Glomerular visceral epithelial cell (primary cell): Measurements from ENCODE around the gene P4HB.
A peak's percentile ranks its signal among the peaks of the same experiment; 100 is the strongest.

Experiments
- DNase-seq: peaks from one replicate; pipeline ENCODE4 v3.0.0-alpha.2; 2016; ENCODE audit errors: extremely low spot score

Gene P4HB

DNA sequence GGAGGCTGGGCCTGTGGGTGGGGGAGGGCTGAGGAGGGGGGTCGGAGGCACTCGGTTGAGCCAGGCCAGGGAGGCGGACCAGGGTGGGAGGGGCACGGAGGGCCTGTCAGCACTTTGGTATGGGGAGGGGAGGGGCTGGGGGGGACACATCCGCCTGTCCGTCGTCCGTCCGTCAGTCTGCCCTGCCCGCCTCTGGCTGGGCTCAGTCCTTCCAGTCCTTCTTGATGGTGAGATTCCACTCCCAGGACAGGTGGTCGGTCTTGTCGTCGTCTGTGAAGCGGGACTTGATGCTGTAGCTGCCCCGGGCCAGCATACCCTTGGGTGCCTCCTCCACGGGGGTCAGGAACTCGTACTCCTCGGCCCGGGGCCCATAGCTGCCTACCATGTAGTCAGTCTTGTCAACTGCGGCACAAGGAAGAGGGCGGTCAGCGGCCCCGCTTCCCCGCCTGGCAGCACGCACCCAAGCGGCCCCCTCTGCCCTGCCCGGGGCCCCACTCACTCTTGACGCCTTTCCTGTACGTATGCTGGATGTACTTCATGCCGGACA lies 8.4 kb upstream of the P4HB start:
- DNase-seq, result peak; percentile 94

DNA sequence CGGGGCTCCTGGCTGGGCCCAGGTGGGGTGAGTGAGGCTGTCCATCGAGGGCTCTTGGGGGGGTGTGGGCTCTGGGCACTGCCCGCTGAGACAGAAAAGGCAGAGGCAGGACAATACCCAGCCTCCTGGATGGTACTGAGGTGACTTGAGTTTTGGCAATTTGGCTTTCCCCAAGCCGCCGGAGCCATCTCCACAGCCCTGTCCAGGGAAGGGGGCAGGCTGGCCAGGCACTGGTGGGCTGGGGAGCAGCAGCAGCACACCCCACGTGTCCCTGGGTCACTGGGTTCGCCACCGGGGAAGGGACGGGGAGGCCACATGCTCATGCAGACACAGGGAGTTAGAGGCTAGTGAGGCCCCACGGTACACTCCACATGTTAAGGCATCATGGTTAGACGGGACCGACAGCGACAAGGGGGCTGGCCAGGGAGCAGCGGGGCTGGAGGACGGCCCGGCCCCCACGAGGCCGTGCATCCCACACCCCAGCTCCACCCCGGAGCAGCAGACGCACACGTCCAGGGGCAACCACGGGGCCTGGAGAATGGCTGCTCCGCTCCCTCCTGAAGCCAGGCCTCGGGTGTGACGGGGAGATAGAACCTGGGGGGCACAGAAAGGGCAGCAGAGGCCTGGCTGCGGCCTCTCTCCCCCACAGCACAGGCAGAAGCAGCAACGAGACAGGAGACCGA lies 7.8 kb upstream of the P4HB start:
- no peak for DNase-seq

DNA sequence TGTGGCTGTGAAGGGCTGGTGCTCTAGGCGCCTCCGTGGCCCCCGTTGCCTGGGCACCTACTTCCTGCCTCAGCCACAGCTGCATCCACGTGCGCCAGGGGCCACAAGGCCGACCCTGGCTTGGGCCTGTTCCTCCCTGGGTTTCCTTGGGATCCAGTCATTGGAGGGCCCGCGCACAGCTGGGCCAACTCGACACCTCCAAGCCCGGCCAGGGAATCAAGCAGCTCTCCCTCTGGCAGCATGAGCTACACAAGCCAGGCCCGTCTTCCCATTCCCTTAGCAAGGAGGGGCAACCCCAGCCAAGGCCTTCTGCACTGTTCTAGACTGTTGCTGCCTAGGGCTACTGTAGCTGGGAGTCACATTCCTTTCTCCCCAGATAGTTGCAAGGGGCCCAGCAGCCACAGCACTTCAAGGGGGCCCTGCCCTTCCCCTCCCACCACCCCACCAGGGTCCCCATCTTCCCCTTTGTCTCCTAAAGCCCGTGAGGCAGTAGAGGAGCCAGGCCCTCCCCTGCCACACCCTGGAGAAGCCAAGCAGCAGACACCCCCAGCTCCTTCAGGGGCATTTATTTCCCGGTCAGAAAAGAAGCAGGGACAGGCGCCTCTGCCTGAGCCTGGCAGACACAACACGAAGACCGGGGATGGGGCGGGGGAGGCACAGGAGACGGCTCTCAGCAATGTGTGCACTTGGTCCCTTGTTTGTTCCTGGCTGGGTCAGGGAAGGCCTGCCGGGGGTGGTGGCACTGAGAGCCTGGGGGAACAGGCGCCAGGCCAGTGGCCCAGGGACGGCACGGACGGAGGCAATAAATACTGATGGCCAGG lies 7.0 kb upstream of the P4HB start:
- peak; percentile 39 for DNase-seq

DNA sequence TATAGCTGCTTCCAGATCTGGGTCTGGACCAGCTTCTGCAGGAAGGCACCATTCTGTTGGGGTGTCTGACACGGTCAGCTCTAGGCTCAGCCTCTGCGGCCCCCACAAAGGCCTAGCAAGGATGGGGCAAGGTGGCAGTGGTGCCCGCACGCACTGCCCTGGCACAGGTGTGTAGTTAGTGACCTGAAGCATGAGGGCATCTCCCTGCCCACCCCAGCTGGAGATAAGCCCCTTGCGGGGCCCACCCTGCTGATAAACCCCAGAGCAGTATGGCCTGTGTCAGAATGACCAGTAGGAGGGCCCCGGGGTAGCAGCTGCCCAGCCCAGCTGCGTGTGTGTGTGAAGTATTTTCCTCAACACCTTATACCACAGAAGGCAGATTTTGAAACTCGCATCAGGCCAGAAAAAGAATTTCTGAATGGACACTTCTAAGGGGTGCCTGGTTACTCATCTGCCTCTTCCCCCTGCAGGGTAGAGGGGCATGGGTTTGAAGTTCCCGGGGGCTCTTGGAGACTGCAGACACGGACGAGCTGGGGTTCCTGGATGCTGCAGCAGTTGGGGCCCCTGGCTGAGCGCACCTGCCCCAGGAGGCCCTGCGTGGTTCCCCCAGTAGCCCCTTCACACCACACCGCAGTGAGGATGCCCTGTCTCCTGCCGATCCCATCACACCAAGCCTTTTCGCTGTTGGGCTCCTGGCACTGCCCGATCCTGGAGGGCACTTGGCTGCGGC lies 6.3 kb upstream of the P4HB start:
- DNase-seq, result no peak

DNA sequence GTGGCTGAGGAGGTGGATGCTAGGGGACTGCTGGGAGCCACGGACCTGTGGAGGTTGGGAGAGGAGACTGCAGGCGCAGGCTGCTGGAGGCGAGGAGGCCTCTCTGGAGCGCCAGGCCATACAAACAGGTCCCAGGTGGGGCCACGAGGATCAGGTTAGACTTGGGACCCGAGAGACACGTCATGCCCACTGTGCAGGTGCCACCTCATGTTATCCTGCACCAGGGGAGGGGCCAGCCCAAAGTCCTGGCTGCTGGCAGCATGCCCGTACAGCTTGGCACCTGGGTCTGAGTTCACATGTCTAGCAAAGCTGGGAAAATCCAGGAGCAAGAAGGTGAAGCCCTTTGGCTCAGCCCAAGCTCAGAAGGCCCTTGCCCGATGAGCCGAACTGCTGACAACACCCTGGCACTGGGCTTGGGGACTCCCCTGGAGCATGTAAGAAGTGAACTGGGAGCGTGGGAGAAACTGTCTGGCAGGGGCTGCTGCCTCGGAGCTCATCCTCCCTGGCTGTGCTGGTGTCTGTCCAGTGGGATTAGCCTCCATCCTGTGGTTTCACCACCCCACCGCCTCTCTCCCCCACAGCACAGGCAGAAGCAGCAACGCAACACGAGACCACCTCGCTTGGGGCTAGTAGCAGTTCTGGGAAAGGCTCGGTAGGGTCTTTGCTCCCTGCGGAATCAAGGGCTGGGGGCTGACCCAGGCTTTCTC lies 5.6 kb upstream of the P4HB start:
- peak; percentile 64 for DNase-seq

DNA sequence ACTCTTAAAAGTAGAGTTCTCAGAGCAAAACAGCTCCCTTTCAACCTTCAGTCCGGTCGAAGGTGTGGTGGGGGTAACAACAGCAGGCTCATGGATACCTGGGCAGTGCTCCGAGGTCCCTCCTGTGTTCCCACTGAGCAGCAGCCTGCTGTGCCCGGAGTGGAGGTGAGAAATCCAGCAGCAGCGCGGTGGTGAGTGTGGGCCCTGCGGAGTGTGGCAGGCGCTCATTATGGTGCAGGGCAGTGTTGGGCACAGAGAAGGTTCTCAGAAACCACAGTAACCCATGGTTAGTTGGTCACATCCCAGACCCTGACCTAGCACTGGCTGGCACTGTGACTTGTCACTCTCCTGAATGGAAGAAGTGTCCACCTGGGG lies 5.0 kb upstream of the P4HB start:
- no peak for DNase-seq

DNA sequence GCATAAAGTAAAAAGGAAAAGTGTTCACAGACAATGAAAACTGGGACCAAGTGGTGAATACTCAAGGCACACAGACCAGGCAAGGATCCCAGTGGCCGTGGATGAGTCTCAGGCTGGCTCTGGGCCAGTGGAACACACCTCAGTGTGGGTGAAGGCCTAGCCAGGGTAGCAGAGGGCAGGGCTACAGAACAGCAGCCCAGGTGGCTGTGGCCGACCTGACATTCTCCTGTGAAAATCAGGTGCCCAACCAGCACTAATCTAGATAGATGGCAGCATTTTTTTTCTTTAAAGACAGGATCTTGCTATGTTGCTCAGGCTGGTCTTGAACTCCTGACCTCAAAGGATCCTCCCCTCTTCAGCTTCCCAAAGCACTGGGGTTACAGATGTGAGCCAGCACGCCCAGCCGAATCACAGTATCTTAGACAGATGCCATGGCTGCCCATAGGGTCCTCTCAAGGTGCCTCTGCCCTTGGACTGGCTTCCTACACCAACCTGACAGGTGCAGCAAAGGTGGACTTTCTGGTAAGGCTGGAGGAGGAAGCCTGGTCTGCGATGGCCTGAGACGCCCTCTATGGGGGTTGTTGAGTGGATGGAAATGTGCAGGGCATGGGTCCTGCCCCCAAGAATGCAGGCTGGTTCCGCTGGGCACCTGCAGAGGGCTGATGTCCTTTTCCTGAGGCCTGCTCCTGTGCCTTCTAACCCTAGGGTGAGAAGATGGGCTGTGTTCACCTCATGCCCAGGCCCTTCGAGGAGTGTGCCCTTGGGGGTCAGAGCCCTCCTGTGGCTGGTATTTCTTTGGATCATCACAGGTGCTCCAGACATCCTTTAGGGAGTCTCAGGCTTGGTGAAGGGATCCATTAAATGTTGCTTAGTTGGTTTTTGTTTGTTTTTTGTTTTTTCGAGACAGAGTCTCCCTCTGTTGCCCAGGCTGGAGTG lies 3.8 kb upstream of the P4HB start:
- no peak for DNase-seq

DNA sequence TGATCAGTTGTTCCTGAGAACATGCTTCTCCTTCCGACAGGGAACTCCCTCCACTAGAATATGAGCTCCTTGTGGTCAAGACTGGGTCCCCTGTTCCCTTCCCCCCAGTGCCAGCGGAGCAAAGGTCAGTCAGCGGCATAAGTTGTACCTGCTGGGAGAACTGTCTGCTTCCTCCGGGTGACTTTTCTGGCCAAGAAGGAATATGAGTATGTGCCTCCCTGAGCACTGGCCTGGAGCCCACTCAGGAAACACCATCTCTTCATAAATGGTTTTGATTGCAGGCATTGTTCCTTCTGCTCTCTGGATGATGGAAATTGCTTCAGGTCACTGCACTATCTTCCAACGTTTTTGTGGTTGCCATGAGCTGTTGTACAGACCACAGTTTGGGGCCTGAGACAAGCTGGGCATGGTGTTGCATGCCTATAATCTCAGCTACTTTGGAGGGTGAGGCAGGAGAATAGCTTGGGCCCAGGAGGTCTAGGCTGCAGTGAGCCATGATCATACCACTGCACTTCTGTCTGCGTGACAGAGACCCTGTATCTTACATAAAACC lies 2.9 kb upstream of the P4HB start:
- no peak for DNase-seq

DNA sequence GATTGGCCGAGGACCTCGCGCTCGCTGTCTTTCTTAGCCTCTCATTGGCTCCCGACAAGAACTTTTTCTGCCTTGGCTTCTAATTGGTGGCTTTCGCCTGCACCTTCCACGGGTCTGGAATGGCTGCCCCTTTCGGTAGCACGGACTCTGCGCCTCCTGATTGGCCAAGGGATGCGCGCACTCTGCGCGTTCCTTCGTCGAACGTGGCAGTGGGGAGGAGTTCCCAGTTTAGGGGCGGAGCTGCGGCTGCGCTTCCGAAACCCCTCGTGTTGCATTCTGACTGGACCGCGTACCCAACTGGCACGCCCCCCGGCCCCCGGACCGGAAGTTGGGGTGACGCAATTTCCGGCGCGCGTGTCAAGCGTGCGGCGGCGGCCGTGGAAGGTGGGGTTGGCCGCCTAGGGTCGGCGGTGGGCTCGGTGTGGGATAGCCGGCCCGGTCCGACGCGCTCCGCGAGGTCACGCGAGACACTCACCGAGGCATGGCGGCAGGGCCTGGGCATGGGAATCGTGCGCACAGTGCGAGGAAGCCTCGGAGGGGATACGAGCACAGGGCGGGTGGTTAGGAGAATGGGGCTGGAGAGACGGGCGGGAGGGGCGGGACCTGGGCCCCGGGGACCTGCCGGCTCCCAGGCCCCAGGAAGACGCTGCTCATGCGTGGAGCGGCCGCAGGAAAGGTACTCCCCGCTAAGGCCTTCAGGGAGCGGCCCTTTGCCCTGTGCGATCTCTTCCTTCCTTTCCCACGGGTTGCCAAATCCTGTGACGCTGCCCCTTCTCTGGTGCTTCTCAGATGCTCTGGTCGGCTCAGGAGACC lies 627 bp upstream of the P4HB start:
- DNase-seq, result peak; percentile 100

DNA sequence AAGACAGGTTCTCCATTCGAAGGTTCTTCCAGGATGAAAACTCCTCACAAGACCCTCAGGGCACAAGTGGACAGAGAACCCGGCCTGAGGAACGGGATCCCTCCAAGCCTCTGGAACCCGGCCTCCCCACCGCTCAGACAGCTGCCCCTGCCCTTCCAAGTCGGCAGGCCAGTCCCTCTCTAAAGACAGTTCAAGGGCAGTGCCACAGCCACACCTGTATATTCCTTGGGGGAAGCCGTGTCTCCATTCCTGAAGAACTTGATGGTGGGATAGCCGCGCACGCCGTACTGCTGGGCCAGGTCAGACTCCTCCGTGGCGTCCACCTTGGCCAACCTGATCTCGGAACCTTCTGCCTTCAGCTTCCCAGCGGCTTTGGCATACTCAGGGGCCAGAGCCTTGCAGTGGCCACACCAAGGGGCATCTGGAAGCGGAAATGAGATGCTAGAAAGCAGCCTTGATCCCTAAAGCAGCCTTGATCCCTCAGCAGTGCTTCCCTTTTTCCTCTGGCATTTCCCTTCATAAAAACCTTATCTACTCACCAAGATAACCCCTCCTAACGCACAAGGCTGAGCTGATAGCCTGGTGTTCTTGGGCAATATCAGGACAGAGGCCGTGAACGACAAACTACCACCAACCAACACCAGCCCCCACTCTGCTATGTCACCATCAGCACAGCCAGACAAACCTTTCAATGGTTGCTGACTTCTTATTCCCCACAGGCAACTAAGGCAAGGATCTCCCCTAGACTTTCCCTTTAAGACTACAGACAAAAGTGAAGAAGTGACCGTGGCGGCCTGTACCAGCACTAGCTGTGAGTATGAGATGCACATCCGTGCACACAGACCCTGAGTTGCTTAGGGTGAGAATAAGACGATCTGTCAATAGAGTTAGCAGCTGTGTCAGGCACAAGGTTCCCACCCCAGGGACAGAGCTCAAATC lies 1.1 kb downstream of the P4HB start:
- DNase-seq, result no peak

DNA sequence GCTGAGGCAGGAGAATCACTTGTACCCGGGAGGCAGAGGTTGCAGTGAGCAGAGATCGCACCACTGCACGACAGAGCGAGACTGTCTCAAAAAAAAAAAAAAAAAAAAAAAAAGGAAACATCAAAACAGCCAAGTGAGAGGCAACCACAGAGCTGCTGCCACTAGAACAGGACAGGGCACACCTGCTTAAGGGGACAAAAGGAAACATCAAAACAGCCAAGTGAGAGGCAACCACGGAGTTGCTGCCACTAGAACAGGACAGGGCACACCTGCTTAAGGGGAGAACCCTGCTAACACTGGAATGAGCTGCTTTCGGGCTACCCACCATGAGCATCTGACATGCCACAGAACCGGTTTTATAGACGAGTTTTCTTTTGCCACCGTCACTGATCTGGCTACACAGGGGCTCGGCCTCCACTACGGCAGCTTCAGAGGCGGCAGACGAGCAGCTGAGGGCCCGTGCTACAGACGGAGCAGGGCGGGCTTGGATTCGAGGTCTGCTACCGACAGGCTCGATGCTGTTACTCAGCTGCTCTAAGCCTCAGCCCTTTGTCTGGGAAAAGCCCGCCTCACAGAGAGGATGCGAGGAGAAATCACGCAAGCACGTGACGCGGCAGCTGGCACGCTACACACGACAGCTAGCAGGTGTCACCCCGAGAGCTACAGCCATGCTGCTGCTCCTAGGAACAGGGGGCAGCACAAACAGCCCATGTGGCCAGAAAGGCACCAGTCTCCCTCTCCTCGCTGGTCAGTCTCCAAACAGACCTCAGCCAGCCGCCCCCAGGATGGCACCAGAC lies 2.0 kb downstream of the P4HB start:
- no peak for DNase-seq

DNA sequence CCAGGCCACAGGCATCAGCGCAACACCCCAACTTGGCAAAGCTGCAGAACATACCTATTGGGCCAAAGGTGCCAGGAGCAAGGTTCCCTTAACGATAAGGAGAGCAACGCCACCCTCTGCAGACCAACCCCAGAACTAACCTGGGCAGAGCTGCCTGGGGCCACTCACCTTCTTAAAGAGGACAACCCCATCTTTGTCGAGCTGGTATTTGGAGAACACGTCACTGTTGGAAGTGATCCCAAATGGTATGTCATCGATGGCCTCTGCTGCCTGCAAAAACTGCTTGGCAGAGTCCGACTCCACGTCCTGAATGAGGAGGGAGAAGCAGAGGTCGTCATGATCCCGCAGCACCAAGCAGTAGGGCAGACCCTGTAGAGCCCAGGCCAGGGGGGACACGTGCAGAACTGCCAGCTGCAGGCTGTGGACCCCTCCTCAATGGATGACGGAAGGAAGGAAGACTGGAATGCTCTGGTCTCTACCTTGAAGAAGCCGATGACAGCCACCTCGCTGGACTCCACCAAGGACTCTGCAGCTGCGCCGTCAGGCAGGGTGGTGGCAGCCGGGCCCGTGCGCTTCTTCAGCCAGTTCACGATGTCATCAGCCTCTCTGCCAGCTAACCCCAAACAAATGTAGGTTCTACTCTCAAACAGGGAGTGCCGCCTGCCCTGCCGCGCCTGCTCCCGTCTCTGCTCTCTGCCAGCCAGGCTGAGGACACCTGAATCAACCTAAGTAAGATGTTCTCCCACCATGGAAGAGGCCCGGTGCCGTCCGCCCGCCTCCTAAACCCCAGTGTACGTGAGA lies 5.2 kb downstream of the P4HB start:
- no peak for DNase-seq

DNA sequence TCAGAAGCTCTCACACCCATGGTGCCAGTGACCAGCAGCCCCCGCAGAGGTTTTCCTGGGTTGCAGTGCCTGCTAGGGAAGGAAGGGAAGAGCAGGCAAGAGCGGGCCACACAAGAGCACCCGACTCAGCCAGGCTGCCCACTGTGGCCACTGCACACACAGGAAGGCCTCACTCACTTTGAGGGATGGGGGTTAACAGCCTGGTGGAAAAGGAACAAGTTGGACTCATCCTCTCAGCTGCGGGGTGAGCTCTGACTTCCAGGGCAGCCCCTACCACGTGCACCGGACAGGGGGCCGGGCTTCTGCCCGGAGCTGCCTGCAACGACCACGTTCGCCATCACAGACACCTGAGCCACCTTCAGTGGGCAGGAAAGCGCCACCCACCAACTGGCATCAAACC lies 8.1 kb downstream of the P4HB start:
- DNase-seq, result no peak

DNA sequence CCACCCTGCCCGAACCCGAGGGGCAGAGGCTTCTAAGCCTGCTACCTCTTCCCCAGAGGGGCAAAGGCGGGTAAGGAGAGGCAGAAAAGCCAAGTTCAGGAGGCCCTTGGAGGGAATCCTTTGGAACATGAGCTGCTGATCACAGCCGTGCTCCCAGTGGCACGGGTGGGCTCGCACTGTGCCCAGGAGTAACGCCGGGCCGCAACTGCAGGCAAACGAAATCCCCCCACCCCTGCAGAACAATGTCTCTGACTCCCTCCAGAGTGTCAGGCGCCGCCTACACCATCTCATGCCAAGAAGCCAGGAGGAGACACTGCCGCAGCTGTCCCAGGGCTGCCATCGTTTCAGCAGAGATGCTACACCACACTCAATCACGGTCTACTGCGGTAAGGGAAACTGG lies 8.9 kb downstream of the P4HB start:
- DNase-seq, result no peak

DNA sequence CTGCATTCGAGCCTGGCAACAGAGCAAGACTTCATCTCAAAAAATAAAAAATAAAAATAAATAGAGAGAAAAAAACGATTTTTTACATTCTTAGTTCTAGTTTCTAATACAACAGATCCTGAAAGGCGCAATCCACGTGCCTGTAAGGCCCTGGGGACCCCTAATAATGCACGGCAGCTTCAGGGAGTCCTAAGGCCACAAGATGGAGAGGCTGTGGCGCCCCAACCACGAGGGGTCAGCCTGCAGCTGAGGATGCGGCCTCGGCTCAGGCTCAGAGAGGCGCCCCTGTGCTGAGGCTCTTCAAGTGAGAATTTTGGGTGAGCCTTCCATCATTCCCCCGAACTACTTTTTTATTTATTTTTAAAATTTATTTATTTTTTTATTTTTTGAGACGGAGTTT lies 10.9 kb downstream of the P4HB start:
- DNase-seq, result no peak

DNA sequence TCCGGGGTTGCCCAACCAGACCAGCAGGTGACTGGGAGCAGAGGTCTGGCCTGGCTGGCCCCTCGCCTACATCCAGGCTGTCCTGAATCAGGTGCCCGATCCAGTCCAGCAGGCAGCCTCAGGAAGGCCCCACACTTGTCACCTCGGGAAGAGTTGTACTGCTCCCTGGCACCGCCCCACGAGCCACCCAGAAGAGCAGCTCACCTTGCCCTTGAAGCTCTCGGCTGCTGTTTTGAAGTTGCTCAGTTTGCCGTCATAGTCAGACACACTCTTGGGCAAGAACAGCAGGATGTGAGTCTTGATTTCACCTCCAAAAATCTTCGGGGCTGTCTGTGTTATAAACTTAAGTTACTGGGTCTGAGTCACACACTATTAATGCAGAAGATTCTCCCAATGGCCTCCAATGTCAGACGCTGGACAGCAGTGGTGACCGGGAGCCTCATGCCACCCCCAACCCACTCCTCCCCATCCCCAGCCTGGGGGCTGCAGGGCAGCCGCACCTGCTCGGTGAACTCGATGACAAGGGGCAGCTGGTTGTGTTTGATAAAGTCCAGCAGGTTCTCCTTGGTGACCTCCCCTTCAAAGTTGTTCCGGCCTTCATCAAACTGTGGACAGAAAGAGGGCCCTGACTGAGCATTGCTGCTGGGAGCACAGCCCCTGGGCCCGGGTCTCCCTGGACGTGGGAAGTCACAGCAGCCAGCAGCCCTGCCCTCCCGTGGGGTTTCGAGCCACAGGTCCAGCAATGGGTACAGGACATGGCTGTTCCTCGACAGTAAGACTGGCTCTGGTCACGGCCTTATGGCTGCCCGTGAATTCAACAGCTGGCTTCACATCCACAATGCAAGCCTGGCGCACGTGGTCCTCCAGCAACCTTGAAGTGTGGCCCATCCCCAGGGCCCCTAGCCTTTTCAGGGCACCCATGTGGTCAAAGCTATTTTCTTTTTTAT lies 13.3 kb downstream of the P4HB start:
- DNase-seq, result no peak
